ENCODE data around the gene SZRD1. TPM values are rescaled to one million over a fixed set of nuclear protein-coding genes. Genes with fewer than 3 reads are reported as not detected.

Gene SZRD1
- total and polyA plus RNA-seq, 9 of the 15 experiments (the other 6 are each of a cell fraction or from before 2014, with no cell fraction given), result 3.9 to 149 (median 82.5) TPM

DNA sequence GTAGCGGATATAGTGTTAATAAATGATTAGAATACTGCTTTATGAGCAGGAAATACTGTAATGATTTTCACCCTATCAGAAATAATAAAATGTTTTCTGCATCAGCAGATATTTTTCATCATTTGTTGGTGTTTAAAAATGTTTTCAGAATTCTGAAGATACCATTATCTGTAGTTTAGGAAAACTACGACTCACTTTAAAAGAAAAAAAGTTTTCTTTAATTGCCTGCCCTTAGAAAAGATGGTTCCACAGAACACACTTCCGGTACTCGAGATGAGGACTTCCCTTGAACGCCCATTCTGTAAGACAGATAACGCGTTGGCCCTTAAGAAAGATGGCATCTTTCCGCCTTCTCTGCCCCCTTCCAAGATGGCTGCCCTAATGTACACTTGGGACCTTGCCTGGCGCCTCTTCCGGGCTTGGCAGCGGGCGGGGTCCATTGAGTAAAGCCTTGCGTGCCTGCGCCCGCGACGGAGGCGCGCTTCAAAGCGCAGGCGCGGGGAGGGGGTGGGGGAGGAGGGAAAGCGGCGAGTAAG is at the start of gene SZRD1 (continued):
- TF ChIP-seq, protein P1, sequence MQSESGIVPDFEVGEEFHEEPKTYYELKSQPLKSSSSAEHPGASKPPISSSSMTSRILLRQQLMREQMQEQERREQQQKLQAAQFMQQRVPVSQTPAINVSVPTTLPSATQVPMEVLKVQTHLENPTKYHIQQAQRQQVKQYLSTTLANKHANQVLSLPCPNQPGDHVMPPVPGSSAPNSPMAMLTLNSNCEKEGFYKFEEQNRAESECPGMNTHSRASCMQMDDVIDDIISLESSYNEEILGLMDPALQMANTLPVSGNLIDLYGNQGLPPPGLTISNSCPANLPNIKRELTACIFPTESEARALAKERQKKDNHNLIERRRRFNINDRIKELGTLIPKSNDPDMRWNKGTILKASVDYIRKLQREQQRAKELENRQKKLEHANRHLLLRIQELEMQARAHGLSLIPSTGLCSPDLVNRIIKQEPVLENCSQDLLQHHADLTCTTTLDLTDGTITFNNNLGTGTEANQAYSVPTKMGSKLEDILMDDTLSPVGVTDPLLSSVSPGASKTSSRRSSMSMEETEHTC (IDR thresholded peaks at IDR 0.05), result no peak
- TF ChIP-seq, protein P2, sequence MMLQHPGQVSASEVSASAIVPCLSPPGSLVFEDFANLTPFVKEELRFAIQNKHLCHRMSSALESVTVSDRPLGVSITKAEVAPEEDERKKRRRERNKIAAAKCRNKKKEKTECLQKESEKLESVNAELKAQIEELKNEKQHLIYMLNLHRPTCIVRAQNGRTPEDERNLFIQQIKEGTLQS (IDR thresholded peaks at IDR 0.05), result no peak
- TF ChIP-seq, protein P2 (CRISPR knock-in tag; conservative IDR thresholded peaks at IDR 0.05), result peak; percentile 37; the same call in 1 of the 2 replicates
- no peak for TF ChIP-seq CBX1 (IDR thresholded peaks at IDR 0.05; ENCODE audit: low read depth)
- TF ChIP-seq FOS (IDR thresholded peaks at IDR 0.05; ENCODE audit: extremely low read depth, insufficient read length), result no peak
- no peak for TF ChIP-seq ZFP30 (CRISPR knock-in tag; IDR thresholded peaks at IDR 0.05; ENCODE audit: borderline replicate concordance)
- no peak for TF ChIP-seq ZNF699 (CRISPR knock-in tag; IDR thresholded peaks at IDR 0.05; ENCODE audit: insufficient replicate concordance)
- TF ChIP-seq ZBTB7A (IDR thresholded peaks at IDR 0.05; ENCODE audit: borderline replicate concordance, control insufficient read depth, low read depth, low read length), result no peak
- TF ChIP-seq, protein P3, sequence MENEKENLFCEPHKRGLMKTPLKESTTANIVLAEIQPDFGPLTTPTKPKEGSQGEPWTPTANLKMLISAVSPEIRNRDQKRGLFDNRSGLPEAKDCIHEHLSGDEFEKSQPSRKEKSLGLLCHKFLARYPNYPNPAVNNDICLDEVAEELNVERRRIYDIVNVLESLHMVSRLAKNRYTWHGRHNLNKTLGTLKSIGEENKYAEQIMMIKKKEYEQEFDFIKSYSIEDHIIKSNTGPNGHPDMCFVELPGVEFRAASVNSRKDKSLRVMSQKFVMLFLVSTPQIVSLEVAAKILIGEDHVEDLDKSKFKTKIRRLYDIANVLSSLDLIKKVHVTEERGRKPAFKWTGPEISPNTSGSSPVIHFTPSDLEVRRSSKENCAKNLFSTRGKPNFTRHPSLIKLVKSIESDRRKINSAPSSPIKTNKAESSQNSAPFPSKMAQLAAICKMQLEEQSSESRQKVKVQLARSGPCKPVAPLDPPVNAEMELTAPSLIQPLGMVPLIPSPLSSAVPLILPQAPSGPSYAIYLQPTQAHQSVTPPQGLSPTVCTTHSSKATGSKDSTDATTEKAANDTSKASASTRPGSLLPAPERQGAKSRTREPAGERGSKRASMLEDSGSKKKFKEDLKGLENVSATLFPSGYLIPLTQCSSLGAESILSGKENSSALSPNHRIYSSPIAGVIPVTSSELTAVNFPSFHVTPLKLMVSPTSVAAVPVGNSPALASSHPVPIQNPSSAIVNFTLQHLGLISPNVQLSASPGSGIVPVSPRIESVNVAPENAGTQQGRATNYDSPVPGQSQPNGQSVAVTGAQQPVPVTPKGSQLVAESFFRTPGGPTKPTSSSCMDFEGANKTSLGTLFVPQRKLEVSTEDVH (IDR thresholded peaks at IDR 0.05; ENCODE audit: low read depth, partially characterized antibody), result peak; percentile 92
- no peak for TF ChIP-seq HLTF (IDR thresholded peaks at IDR 0.05)
- TF ChIP-seq, protein P4, sequence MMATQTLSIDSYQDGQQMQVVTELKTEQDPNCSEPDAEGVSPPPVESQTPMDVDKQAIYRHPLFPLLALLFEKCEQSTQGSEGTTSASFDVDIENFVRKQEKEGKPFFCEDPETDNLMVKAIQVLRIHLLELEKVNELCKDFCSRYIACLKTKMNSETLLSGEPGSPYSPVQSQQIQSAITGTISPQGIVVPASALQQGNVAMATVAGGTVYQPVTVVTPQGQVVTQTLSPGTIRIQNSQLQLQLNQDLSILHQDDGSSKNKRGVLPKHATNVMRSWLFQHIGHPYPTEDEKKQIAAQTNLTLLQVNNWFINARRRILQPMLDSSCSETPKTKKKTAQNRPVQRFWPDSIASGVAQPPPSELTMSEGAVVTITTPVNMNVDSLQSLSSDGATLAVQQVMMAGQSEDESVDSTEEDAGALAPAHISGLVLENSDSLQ (IDR thresholded peaks at IDR 0.05), result peak; percentile 66
- TF ChIP-seq ZNF551 (CRISPR knock-in tag; IDR thresholded peaks at IDR 0.05), result no peak
- TF ChIP-seq PHB (CRISPR knock-in tag; IDR thresholded peaks at IDR 0.05), result no peak
- TF ChIP-seq GTF2F1 (IDR thresholded peaks at IDR 0.05; ENCODE audit: low read depth, low read length), result peak; percentile 76; the same call in 1 of the 2 replicates
- no peak for TF ChIP-seq SRSF3 (IDR thresholded peaks at IDR 0.05; ENCODE audit: insufficient read depth, low read length)
- no peak for TF ChIP-seq KDM1A (IDR thresholded peaks at IDR 0.05)
- peak; percentile 92 for TF ChIP-seq KLF13 (tag; IDR thresholded peaks at IDR 0.05; ENCODE audit: borderline replicate concordance, low read depth)
- no peak for TF ChIP-seq CC2D1A (IDR thresholded peaks at IDR 0.05)
- TF ChIP-seq, protein P5, sequence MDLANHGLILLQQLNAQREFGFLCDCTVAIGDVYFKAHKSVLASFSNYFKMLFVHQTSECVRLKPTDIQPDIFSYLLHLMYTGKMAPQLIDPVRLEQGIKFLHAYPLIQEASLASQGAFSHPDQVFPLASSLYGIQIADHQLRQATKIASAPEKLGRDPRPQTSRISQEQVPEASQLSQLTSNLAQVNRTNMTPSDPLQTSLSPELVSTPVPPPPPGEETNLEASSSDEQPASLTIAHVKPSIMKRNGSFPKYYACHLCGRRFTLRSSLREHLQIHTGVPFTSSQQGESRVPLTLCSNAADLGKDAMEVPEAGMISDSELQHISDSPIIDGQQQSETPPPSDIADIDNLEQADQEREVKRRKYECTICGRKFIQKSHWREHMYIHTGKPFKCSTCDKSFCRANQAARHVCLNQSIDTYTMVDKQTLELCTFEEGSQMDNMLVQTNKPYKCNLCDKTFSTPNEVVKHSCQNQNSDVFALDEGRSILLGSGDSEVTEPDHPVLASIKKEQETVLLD (IDR thresholded peaks at IDR 0.05), result peak; percentile 93
- TF ChIP-seq EP300 (IDR thresholded peaks at IDR 0.05; ENCODE audit: low read length), result peak; percentile 48; the same call in 1 of the 2 replicates
- no peak for TF ChIP-seq PHB2 (IDR thresholded peaks at IDR 0.05; ENCODE audit: low read depth)
- peak; percentile 93 for TF ChIP-seq CREB1 (IDR thresholded peaks at IDR 0.05)
- TF ChIP-seq CREB1 (CRISPR knock-in tag; IDR thresholded peaks at IDR 0.05), result peak; percentile 95
